PC-9 (cell line): ENCODE measurements around the gene GPLD1. TPM values are rescaled to one million over a fixed set of nuclear protein-coding genes. Genes with fewer than 3 reads are reported as not detected.

Experiments
- BruUV-seq: library from RNA; stranded (reverse); fragments of 400-500 nt; replicated peaks from 2 replicates; lab custom pipeline; 2021; lab: Mats Ljungman, UMichigan
- CTCF ChIA-PET: fragments of 300-600 bp; sonication (Branson Sonifier 250); formaldehyde crosslinking; loops from one replicate; lab custom pipeline; 2022; ENCODE audit warnings: antibody characterized with exemption; lab: Charles Lee
- POLR2A ChIA-PET: fragments of 300-600 bp; sonication (Branson Sonifier 250); formaldehyde crosslinking; loops from one replicate; lab custom pipeline; 2022; ENCODE audit warnings: antibody characterized with exemption; ENCODE audit not compliant: unreplicated experiment; lab: Charles Lee
- DNase-seq, 2 experiments: peaks; one replicate each; pipeline versions ENCODE4 v3.0.0 to v3.0.0-alpha.2; 2015 to 2022; ENCODE audit warnings: mixed read lengths in 1 of 2
- H2AFZ ChIP-seq: fragments of 200-600 bp; sonication (generic); 2 replicates; pipeline ENCODE4 v1.8.1; 2017; ENCODE audit warnings: antibody characterized with exemption
- H3F3A ChIP-seq: fragments of 200-600 bp; sonication (generic); 2 replicates; pipeline ENCODE4 v1.8.1; 2017; ENCODE audit warnings: antibody characterized with exemption, mild to moderate bottlenecking, low read depth; ENCODE audit not compliant: insufficient read depth
- H3K27ac ChIP-seq: fragments of 200-600 bp; sonication (generic); 2 replicates; pipeline ENCODE4 v1.6.1; 2016; ENCODE audit warnings: mixed run types
- H3K27me3 ChIP-seq: fragments of 200-600 bp; sonication (generic); 2 replicates; pipeline ENCODE4 v1.6.1; 2016; ENCODE audit warnings: low read depth, mixed run types; ENCODE audit not compliant: insufficient read depth
- H3K36me3 ChIP-seq: fragments of 200-600 bp; sonication (generic); 2 replicates; pipeline ENCODE4 v1.6.1; 2016; ENCODE audit warnings: low read depth, mixed run types
- H3K4me1 ChIP-seq: fragments of 200-600 bp; sonication (generic); replicated peaks from 2 replicates; pipeline ENCODE4 v1.6.1; 2016; ENCODE audit warnings: mixed run types; ENCODE audit not compliant: insufficient read depth
- H3K4me2 ChIP-seq: fragments of 200-600 bp; sonication (generic); 2 replicates; pipeline ENCODE4 v1.6.1; 2017; ENCODE audit warnings: mixed run types
- H3K4me3 ChIP-seq: fragments of 200-600 bp; sonication (generic); 2 replicates; pipeline ENCODE4 v1.6.1; 2016; ENCODE audit warnings: mixed run types
- H3K79me2 ChIP-seq: fragments of 200-600 bp; sonication (generic); 2 replicates; pipeline ENCODE4 v1.6.1; 2017; ENCODE audit warnings: low read depth, mixed run types
- H3K9me2 ChIP-seq: fragments of 200-600 bp; sonication (generic); 2 replicates; pipeline ENCODE4 v1.8.1; 2017; ENCODE audit warnings: mild to moderate bottlenecking; ENCODE audit not compliant: insufficient read depth
- H3K9me3 ChIP-seq: fragments of 200-600 bp; sonication (generic); 2 replicates; pipeline ENCODE4 v1.8.1; 2016; ENCODE audit warnings: low read depth; ENCODE audit not compliant: insufficient read depth
- H4K20me1 ChIP-seq: fragments of 200-600 bp; sonication (generic); 2 replicates; pipeline ENCODE4 v1.8.1; 2017; ENCODE audit not compliant: insufficient read depth
- EZH2 ChIP-seq: fragments of 200-600 bp; sonication (generic); IDR thresholded peaks from 2 replicates; pipeline ENCODE4 v1.8.0; 2017; ENCODE audit warnings: antibody characterized with exemption, low read depth
- intact Hi-C: fragments of 100-400 bp; cut with micrococcal nuclease; formaldehyde crosslinking; loops from one replicate; pipeline ENCODE4 v1.10.0; 2022; ENCODE audit not compliant: unreplicated experiment
- total RNA-seq: library from RNA; stranded (reverse); gene quantifications from 2 replicates; pipeline ENCODE4 v1.2.3, GENCODE V29; 2021
- TF ChIP-seq, protein P1 (sequence below): fragments of 200-600 bp; sonication (generic); conservative IDR thresholded peaks from 2 replicates; pipeline ENCODE4 v1.6.1; 2017; ENCODE audit warnings: mixed run types, antibody characterized with exemption, mild to moderate bottlenecking, moderate library complexity

Gene GPLD1
- total RNA-seq, 1 experiment from 2014 or later: 2.0 TPM

DNA sequence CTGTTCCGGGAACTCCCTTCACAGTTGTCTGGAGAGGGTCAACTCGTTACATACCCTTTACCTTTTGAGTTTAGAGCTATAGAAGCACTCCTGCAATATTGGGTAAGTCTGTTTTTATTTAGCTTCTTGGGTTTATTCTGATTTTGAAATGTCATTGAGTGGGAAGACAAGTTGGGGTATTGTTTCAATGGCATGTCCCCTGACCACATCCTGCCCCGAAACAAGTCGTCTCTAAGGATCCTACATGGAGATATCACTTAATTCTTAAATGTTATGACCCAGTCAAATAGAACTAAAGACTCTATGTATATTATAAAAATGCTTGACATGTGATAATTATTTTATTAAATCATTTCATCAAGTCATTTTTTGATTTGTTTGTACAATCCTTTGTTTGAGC, 77.1 kb downstream of the GPLD1 start:
- no peak for TF ChIP-seq EZH2
- TF ChIP-seq, protein P1, sequence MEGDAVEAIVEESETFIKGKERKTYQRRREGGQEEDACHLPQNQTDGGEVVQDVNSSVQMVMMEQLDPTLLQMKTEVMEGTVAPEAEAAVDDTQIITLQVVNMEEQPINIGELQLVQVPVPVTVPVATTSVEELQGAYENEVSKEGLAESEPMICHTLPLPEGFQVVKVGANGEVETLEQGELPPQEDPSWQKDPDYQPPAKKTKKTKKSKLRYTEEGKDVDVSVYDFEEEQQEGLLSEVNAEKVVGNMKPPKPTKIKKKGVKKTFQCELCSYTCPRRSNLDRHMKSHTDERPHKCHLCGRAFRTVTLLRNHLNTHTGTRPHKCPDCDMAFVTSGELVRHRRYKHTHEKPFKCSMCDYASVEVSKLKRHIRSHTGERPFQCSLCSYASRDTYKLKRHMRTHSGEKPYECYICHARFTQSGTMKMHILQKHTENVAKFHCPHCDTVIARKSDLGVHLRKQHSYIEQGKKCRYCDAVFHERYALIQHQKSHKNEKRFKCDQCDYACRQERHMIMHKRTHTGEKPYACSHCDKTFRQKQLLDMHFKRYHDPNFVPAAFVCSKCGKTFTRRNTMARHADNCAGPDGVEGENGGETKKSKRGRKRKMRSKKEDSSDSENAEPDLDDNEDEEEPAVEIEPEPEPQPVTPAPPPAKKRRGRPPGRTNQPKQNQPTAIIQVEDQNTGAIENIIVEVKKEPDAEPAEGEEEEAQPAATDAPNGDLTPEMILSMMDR: no peak
- peaks cover 3% of the 10 kb centered on the region for H4K20me1 ChIP-seq

DNA sequence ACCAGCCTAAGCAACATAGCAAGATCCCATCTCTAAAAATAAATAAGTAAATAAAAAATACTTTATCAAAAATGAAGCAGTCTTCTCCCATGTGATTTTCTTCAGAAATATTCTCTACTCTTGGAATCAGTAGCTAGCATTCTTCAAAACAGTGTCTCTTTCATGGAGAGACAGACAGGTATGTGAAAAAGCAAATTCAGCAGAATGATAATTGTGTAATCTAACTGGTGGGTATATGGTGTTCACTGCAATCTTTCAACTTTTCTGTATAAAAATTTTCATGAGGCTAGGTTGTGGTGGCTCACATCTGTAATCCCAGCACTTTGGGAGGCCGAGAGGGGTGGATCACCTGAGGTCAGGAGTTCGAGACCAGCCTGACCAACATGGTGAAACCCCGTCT, 78.8 kb downstream of the GPLD1 start:
- peaks cover 3% of the 10 kb centered on the region for H4K20me1 ChIP-seq
- no TSS peak for BruUV-seq
- no peaks in the 10 kb centered on the region for H3K9me3 ChIP-seq
- H3K4me2 ChIP-seq: no peak overlapping the region
- ChIA-PET POLR2A (no interaction called here), CTCF (no interaction called here)
- H3K79me2 ChIP-seq: peaks cover 26% of the 10 kb centered on the region
- 0 out of 2 replicates have a peak, but pooled peaks cover 3% of the 10 kb centered on the region for H3F3A ChIP-seq
- no peak overlapping the region for H3K27ac ChIP-seq
- H3K36me3 ChIP-seq: peaks cover 39% of the 10 kb centered on the region
- no peak overlapping the region for H3K4me3 ChIP-seq
- H2AFZ ChIP-seq: no peak overlapping the region
- intact Hi-C loops: no loop called here
- no peaks in the 10 kb centered on the region for H3K4me1 ChIP-seq
- no peak for DNase-seq
- no peaks in the 10 kb centered on the region for H3K27me3 ChIP-seq
- H3K9me2 ChIP-seq: no peaks in the 10 kb centered on the region
- TF ChIP-seq, protein P1: no peak
- TF ChIP-seq EZH2: no peak

More for the DNA sequence above, 77.1 kb downstream of the GPLD1 start:
- intact Hi-C loops: no loop called here
- Histone ChIP-seq H3K27me3 (no peaks in the 10 kb centered on the region), H3K9me2 (no peaks in the 10 kb centered on the region), H3K27ac (no peak overlapping the region), H3K9me3 (no peaks in the 10 kb centered on the region), H3K79me2 (peaks cover 12% of the 10 kb centered on the region; the same call in 1 of the 2 replicates), H2AFZ (no peak overlapping the region), H3F3A (0 out of 2 replicates have a peak, but pooled peaks cover 3% of the 10 kb centered on the region), H3K4me3 (no peak overlapping the region), H3K36me3 (peaks cover 43% of the 10 kb centered on the region), H3K4me2 (no peak overlapping the region), H3K4me1 (no peaks in the 10 kb centered on the region)
- no peak for DNase-seq
- BruUV-seq: no TSS peak
- ChIA-PET CTCF (interaction anchor here (0.7 kb wide), 1 partner anchor 19 kb away, joined by 4 read pairs; no protein-coding TSS in a partner anchor), POLR2A (no interaction called here)

DNA sequence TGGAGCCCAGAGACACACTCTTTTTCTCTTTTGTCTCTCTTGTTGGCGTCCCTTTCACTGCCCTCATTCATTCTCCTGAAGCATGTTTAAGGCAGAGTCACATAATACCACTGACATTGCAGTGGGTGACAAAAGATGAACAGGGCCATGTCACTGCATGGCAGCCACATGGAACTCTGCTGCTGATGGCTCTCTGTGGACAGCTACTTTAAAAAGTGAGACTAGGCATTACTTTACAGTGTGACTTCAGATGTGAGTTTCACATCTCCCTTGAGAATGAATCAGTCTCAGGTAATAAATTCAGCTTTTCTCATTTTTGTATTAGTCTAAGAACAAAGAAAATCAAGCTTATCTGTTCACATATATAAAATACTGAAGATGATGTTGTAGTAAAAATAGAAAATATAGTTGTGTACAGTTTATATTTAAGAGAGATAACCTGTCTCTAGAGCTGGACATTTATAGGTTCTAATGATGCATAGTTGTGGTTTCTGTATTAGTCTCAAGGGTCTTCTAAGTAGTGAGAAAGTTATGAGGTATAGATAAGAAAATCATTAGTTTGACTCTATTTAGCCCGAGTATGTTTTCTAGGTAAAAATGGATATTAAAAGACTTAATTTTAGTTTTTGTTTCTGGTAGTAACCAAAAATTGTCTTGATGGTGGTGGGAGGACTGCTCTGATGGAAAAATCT, 80.5 kb downstream of the GPLD1 start:
- Histone ChIP-seq H2AFZ (no peak overlapping the region), H3K9me3 (no peaks in the 10 kb centered on the region), H3K27ac (no peak overlapping the region), H3K9me2 (no peaks in the 10 kb centered on the region), H3K4me3 (no peak overlapping the region), H3K4me1 (peaks cover 14% of the 10 kb centered on the region), H3K4me2 (no peak overlapping the region), H3F3A (0 out of 2 replicates have a peak, but pooled peaks cover 3% of the 10 kb centered on the region), H3K27me3 (no peaks in the 10 kb centered on the region), H3K36me3 (peaks cover 50% of the 10 kb centered on the region), H3K79me2 (peaks cover 43% of the 10 kb centered on the region), H4K20me1 (peaks cover 11% of the 10 kb centered on the region)
- intact Hi-C loops: no loop called here
- no TSS peak for BruUV-seq
- ChIA-PET CTCF (interaction anchor here (0.6 kb wide), 1 partner anchor 95 kb away, joined by 3 read pairs; no protein-coding TSS in a partner anchor), POLR2A (no interaction called here)
- DNase-seq: no peak
- TF ChIP-seq, protein P1: no peak
- TF ChIP-seq EZH2: no peak
